Measurements from ENCODE around the gene ABHD2.
"Not testable (repeated sequence)": the region's sequence is repeated elsewhere in the genome, so short reads cannot be mapped to it uniquely, and the experiment has no call there.

Gene ABHD2

GRCh38 chr15:89075101-89075640 lies 13.1 kb upstream of the ABHD2 start:
- DNase-seq, result no peak

DNA sequence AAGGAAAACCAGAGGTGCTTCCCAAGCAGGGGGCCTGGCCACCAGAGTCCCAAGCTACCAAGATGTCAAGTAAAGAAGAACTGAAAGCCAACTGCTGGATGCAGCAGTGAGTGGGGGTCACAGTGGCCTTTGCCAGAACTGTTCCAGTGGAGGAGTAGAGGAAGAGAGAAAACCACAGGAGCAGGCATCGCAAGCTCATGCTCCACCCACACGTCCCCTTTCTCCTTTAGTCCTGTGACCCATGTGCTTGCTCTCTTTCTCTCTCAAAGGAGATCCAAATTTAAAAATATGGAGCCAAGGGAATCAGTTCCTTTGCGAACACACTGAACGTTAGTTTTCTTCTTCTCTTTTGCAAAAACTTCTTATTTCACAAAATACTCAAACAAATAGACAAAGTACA lies 12.4 kb upstream of the ABHD2 start:
- DNase-seq, result no peak

- no peak for DNase-seq
Observed at GRCh38 chr15:89077750-89078149, 10.5 kb upstream of the ABHD2 start.

DNA sequence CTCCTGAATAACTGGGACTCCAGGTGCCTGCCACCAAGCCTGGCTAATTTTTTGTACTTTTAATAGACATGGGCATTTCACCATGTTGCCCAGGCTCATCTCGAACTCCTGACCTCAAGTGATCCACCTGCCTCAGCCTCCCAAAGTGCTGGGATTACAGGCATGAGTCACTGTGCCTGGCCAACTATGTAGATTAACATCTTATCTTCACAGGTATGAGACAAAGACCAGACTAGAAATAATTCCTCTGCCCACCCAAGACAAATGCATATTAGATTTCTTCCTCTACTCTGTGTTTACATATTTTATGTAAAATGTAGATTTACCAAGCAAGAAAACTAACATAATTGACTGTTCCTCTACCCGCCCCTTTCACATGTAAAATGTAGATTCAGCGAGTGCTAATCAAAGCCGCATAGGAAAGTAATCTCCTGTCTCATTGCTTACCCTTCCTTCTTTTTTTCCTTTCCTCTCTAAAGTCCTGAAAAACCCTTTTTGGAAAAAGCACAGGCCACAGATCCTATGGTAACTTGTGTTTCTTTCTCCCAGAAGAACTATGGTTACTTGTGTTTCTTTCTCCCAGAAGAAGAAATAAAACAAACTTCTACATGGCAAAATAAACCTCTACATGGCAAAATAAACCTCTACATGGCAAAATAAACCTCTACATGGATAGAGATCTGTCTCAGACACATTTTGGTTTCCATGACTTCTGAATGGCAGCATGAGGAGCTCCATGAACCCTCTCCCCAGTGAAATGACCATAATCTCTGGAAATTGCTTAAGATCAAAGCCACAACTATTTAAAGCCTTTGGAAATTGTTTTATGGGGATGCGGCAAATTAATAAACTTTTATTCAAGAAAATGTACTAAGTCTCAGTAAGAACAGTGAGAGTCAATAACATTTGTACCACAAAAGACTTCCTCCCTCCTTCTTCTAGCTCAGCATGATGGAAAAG lies 9.1 kb upstream of the ABHD2 start:
- no peak for DNase-seq

GRCh38 chr15:89081878-89082277 lies 6.4 kb upstream of the ABHD2 start:
- no peak for DNase-seq

- DNase-seq, result no peak
Observed at GRCh38 chr15:89083246-89083645, 5.0 kb upstream of the ABHD2 start.

- DNase-seq, result no peak
Observed at GRCh38 chr15:89085289-89085926, 2.8 kb upstream of the ABHD2 start.

GRCh38 chr15:89085933-89086332 lies 2.3 kb upstream of the ABHD2 start:
- not testable (repeated sequence) for DNase-seq

GRCh38 chr15:89086390-89086789 lies 1.9 kb upstream of the ABHD2 start:
- not testable (repeated sequence) for DNase-seq

GRCh38 chr15:89087161-89087829 lies 961 bp upstream of the ABHD2 start:
- no peak for DNase-seq

GRCh38 chr15:89088605-89089315 lies 504 bp downstream of the ABHD2 start:
- no peak for DNase-seq

GRCh38 chr15:89089316-89090230 lies 1.3 kb downstream of the ABHD2 start:
- DNase-seq, result no peak

DNA sequence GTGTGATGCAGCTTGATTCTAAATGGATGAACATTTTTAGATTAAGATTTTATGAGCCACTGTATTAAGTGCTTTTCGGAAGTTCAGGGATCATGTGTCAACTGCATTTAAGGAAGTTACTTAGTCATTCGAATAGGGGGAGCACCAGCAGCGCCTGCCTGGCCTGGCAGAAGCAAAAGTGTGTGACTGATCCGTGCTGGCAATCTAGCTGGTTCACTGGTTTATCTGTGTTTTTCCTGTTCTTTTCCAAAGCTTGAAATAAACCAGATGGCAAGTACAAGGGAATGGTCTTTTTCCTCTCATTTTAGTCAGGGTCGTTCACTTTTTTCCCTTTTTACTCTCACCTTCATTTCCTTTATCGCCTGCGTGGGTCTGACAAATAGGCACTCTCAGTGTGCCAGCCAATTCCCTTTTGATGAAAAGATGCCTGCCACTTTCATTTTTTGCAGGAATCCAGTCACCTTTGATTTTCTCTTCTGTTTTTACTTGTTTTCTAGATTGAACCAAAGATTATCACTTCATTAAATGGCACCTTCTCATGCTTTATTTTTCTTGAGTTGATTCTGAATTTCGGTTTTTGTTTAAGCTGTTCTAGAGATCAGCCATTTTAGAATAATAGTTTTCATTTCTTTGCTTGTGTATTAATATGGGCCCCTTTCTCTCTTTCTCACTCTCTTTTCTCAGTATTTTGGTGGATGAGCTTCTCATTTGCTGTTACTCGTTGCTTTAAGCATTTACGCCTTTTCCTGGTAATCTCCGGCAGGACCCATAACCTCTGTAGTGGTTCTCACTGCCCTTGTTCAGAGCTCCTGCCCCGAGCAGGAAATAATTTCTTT lies 2.8 kb downstream of the ABHD2 start:
- DNase-seq, result peak; percentile 52

- DNase-seq, result no peak
Observed at GRCh38 chr15:89091627-89092220, 3.5 kb downstream of the ABHD2 start.

GRCh38 chr15:89093509-89093908 lies 5.3 kb downstream of the ABHD2 start:
- no peak for DNase-seq

DNA sequence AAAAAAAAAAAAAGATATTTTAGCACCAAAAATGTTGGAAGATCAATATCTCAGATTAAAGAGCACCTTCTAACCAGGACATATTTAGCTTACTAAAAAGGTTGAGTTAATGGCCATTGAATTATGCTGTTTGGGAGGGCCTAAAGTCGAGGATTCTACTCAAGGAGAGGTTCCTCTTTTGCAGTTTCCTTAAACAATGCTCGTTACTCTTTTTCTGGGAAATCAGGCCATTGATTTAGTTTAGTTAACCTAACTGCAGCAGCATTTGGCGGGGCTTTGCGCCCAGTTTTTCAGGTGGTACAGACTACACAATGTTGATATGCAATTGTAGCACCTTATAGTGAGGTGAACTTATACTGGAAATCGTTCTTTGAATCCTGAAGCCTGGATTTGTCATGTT lies 6.8 kb downstream of the ABHD2 start:
- DNase-seq, result no peak

- no peak for DNase-seq
Observed at GRCh38 chr15:89095556-89095955, 7.3 kb downstream of the ABHD2 start.

DNA sequence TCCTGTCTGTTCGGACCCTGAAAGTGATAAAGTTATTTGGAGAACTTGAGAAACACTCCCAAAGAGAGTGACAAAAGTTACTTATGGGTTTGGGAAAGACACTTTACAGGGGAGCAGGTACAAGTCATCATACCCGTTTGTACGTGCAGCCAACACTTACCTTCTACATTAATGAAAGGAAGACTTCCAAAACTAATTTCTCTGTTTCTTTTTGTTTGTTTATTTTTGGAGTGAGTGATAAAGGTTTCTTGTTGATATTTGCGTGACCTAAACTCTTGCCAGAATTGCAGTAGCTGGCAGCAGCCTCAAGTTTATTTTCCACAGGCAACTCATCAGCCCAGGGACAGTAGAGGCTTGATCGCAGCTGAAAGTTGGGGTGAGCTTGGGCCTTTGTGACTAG lies 8.4 kb downstream of the ABHD2 start:
- no peak for DNase-seq

- no peak for DNase-seq
Observed at GRCh38 chr15:89097313-89097712, 9.1 kb downstream of the ABHD2 start.

DNA sequence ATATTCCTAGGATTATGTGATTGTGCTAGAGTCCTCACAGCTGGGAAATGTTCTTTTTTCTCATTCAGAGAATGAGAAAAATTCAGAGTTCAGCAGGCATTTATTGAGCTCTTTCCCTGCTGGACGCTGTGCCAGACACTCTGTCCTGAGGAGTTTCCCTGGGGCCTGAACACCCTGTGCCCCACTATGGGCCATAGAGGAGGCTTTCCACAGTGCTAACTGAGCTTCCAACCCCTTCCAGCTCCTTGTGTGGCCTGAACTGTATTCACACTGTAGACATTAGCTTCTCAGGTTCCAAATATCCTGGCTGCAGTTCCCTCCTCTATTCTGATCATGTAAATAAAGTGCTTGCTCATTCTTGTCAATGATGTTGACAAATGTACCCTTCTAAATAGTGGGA lies 10.0 kb downstream of the ABHD2 start:
- DNase-seq, result no peak
